Transverse colon (tissue), 4 donors: Measurements from ENCODE around the gene DPYD. TPM values are rescaled to one million over a fixed set of nuclear protein-coding genes. Genes with fewer than 3 reads are reported as not detected.

Source experiments
- DNase-seq: peaks from one replicate; pipeline ENCODE4 v3.0.0-alpha.2; 2019
- H3K27ac ChIP-seq, 4 donors: fragments of 200-600 bp; sonication (generic); 2 replicates each; pipeline ENCODE4 v1.5.1; 2016 to 2018; ENCODE audit warnings: inconsistent platforms in 4 of 4
- H3K27me3 ChIP-seq: fragments of 200-600 bp; sonication (generic); 2 replicates; pipeline ENCODE4 v1.5.1; 2017; ENCODE audit warnings: inconsistent platforms
- H3K36me3 ChIP-seq, 4 donors: fragments of 200-600 bp; sonication (generic); 2 replicates each; pipeline ENCODE4 v1.5.1; 2017 to 2019; ENCODE audit warnings: inconsistent platforms in 4 of 4
- H3K4me1 ChIP-seq, 4 donors: fragments of 200-600 bp; sonication (generic); 2 replicates each; pipeline ENCODE4 v1.5.1; 2017 to 2020; ENCODE audit warnings: inconsistent platforms in 4 of 4
- H3K4me3 ChIP-seq, 4 donors: fragments of 200-600 bp; sonication (generic); 1 replicate in 1 of 4; 2 replicates in 3 of 4; pipeline versions ENCODE4 v1.5.1 to v1.6.1; 2017 to 2019; ENCODE audit warnings: inconsistent platforms in 4 of 4
- H3K9me3 ChIP-seq, 2 donors: fragments of 200-600 bp; sonication (generic); 2 replicates each; pipeline ENCODE4 v1.5.1; 2017 to 2019; ENCODE audit warnings: inconsistent platforms in 2 of 2
- CTCF ChIP-seq, 5 experiments: fragments of 200-600 bp in 3 of 5; fragments of 450-650 bp in 2 of 5; sonication (generic) in 3 of 5; IDR thresholded peaks; 1 replicate in 2 of 5; 2 replicates in 3 of 5; pipeline ENCODE4 v1.5.1; 2016 to 2017; ENCODE audit warnings: antibody characterized with exemption in 5 of 5, inconsistent platforms in 3 of 5, mild to moderate bottlenecking in 2 of 5, moderate library complexity in 1 of 5
- EP300 ChIP-seq: sonication (generic); formaldehyde crosslinking; IDR thresholded peaks from one replicate; pipeline ENCODE4 v1.6.1; 2017; ENCODE audit warnings: antibody characterized with exemption, low read depth
- POLR2A ChIP-seq: fragments of 450-650 bp; IDR thresholded peaks from one replicate; pipeline ENCODE4 v1.6.1; 2016; ENCODE audit warnings: antibody characterized with exemption, mild to moderate bottlenecking, moderate library complexity
- POLR2AphosphoS5 ChIP-seq, 3 donors: sonication (generic); formaldehyde crosslinking; IDR thresholded peaks; one replicate each; pipeline ENCODE4 v1.6.1; 2016; ENCODE audit warnings: antibody characterized with exemption in 3 of 3
- WGBS, 2 donors: methylation state at CpG; one replicate each; pipeline ENCODE4 v1.1.5; 2018; ENCODE audit warnings: low coverage in 1 of 2; 5-methylcytosine and 5-hydroxymethylcytosine counted together
- in situ Hi-C, 4 donors: fragments of 200-750 bp; cut with MboI; loops; one replicate each; pipeline versions ENCODE4 v1.15.0 to v1.15.1; 2017; ENCODE audit warnings: low sequenced_read_pairs in 3 of 4, low pct_ligation_motif_present in 1 of 4, low pct_unique_long_range_greater_than_20kb in 1 of 4
- intact Hi-C: fragments of 100-400 bp; cut with DNase I; formaldehyde crosslinking; loops from one replicate; pipeline ENCODE4 v1.15.1; 2023; ENCODE audit warnings: low total_unique reads
- total RNA-seq, 4 donors: library from RNA; depleted of rRNA; stranded (reverse); fragments of >200 nt; gene quantifications; one replicate each; pipeline ENCODE4 v1.1.0, GENCODE V29; 2016

Gene DPYD
- total RNA-seq, 4 donors from 2014 or later = 11.2 to 34.8 (median 26.0) TPM

- Histone ChIP-seq H3K9me3 (no peaks in the 10 kb centered on the region), H3K36me3 (no peaks in the 10 kb centered on the region), H3K4me3 (no peak overlapping the region), H3K27me3 (no peaks in the 10 kb centered on the region), H3K27ac (no peak overlapping the region), H3K4me1 (peaks cover 0 to 5% (median 1%) of the 10 kb centered on the region in 4 donors)
- TF ChIP-seq EP300 (no peak), POLR2AphosphoS5 (IDR thresholded peaks at IDR 0.05) (no peak), POLR2A (no peak), CTCF (IDR thresholded peaks at IDR 0.05) (no peak)
- intact Hi-C loops = no loop called here
- in situ Hi-C loops = no loop called here
- WGBS, 2 donors = 91 to 96% methylated on average over 2 of the region's 2 CpGs
- no peak for DNase-seq
Observed at GRCh38 chr1:97277891-97278654, 642.8 kb downstream of the DPYD start.

GRCh38 chr1:97271916-97272788 lies 648.7 kb downstream of the DPYD start:
- Histone ChIP-seq H3K9me3 (no peaks in the 10 kb centered on the region), H3K36me3 (no peaks in the 10 kb centered on the region), H3K27me3 (no peaks in the 10 kb centered on the region), H3K4me1 (peaks cover 0 to 21% (median 5%) of the 10 kb centered on the region in 4 donors), H3K4me3 (no peak overlapping the region), H3K27ac (no peak overlapping the region)
- TF ChIP-seq EP300 (no peak), POLR2AphosphoS5 (IDR thresholded peaks at IDR 0.05) (no peak), POLR2A (no peak), CTCF (IDR thresholded peaks at IDR 0.05) (no peak)
- DNase-seq = no peak
- in situ Hi-C loops (no loop called here), intact Hi-C loops (no loop called here)
- WGBS, 2 donors = 40 to 49% methylated on average over 6 of the region's 6 CpGs

GRCh38 chr1:97270508-97271307 lies 650.1 kb downstream of the DPYD start:
- no peak for DNase-seq
- in situ Hi-C loops (no loop called here), intact Hi-C loops (no loop called here)
- no peak for TF ChIP-seq POLR2AphosphoS5 (IDR thresholded peaks at IDR 0.05)
- Histone ChIP-seq H3K27me3 (no peaks in the 10 kb centered on the region), H3K36me3 (no peaks in the 10 kb centered on the region), H3K4me3 (no peak overlapping the region), H3K4me1 (peaks cover 0 to 21% (median 5%) of the 10 kb centered on the region in 4 donors), H3K27ac (no peak overlapping the region), H3K9me3 (no peaks in the 10 kb centered on the region)
- WGBS, 2 donors = 54 to 57% methylated on average over 3 of the region's 3 CpGs

GRCh38 chr1:97265630-97266029 lies 655.2 kb downstream of the DPYD start:
- in situ Hi-C loops = no loop called here
- DNase-seq = no peak

More at GRCh38 chr1:97265630-97266029, 655.2 kb downstream of the DPYD start:
- H3K27ac ChIP-seq = no peak overlapping the region
- no peaks in the 10 kb centered on the region for H3K27me3 ChIP-seq
- no peaks in the 10 kb centered on the region for H3K36me3 ChIP-seq
- no peak for TF ChIP-seq POLR2A
- TF ChIP-seq POLR2AphosphoS5 (IDR thresholded peaks at IDR 0.05) = no peak
- TF ChIP-seq CTCF (IDR thresholded peaks at IDR 0.05) = no peak
- TF ChIP-seq EP300 = no peak
- no peak overlapping the region for H3K4me3 ChIP-seq
- intact Hi-C loops = no loop called here
- H3K4me1 ChIP-seq = no peaks in the 10 kb centered on the region
- H3K9me3 ChIP-seq = no peaks in the 10 kb centered on the region
